Natural killer cell (primary cell): ENCODE measurements around the gene CLEC4E. TPM values are rescaled to one million over a fixed set of nuclear protein-coding genes. Genes with fewer than 3 reads are reported as not detected.
A peak's percentile ranks its signal among the peaks of the same experiment; 100 is the strongest.
"Not testable (repeated sequence)": the region's sequence is repeated elsewhere in the genome, so short reads cannot be mapped to it uniquely, and the experiment has no call there.

Experiments used
- ATAC-seq, 3 donors: fragments of 150-1000 bp in 2 of 3; fragments of 200-7000 bp in 1 of 3; cut with Tn5 transposase; 1 replicate in 1 of 3; 2 replicates in 2 of 3; pipeline ENCODE4 v1.10.0; 2021; ENCODE audit warnings: mild to moderate bottlenecking in 2 of 3, moderate library complexity in 2 of 3
- DNase-seq, 2 donors: peaks; one replicate each; pipeline versions ENCODE4 v3.0.0 to v3.0.0-alpha.2; 2013 to 2021; ENCODE audit warnings: mixed read lengths in 1 of 2
- H3K27ac ChIP-seq: one replicate; pipeline ENCODE4 v1.5.1; 2013; ENCODE audit warnings: mild to moderate bottlenecking, low read length
- H3K27me3 ChIP-seq: one replicate; pipeline ENCODE4 v1.6.1; 2013; ENCODE audit warnings: low read length; ENCODE audit not compliant: control insufficient read depth, insufficient read depth
- H3K36me3 ChIP-seq: one replicate; pipeline ENCODE4 v1.6.1; 2013; ENCODE audit warnings: low read length; ENCODE audit not compliant: control insufficient read depth, insufficient read depth
- H3K4me1 ChIP-seq: one replicate; pipeline ENCODE4 v1.6.1; 2013; ENCODE audit warnings: low read length; ENCODE audit not compliant: control insufficient read depth, insufficient read depth
- H3K4me3 ChIP-seq: one replicate; pipeline ENCODE4 v1.5.1; 2013; ENCODE audit warnings: low read length
- H3K9me3 ChIP-seq: one replicate; pipeline ENCODE4 v1.6.1; 2013; ENCODE audit warnings: low read length; ENCODE audit not compliant: control insufficient read depth, insufficient read depth
- H3K27ac Mint-ChIP-seq, 2 donors: one replicate each; pipeline ENCODE4 v1.8.0; 2022; ENCODE audit warnings: mild to moderate bottlenecking in 2 of 2, mixed read lengths in 2 of 2, moderate library complexity in 1 of 2
- H3K27me3 Mint-ChIP-seq, 2 donors: one replicate each; pipeline ENCODE4 v1.8.0; 2022; ENCODE audit warnings: low read depth in 2 of 2, mixed read lengths in 2 of 2
- H3K36me3 Mint-ChIP-seq: one replicate; pipeline ENCODE4 v1.8.0; 2022; ENCODE audit warnings: mixed read lengths
- H3K4me1 Mint-ChIP-seq, 2 donors: one replicate each; pipeline ENCODE4 v1.8.0; 2022; ENCODE audit warnings: mixed read lengths in 2 of 2
- H3K4me3 Mint-ChIP-seq: one replicate; pipeline ENCODE4 v1.8.0; 2022; ENCODE audit warnings: mild to moderate bottlenecking, moderate library complexity, mixed read lengths
- H3K9me3 Mint-ChIP-seq, 2 donors: one replicate each; pipeline ENCODE4 v1.8.0; 2022; ENCODE audit warnings: mixed read lengths in 2 of 2
- WGBS: methylation state at CpG from one replicate; pipeline ENCODE4 v1.1.7; 2013; ENCODE audit warnings: missing lambda C conversion rate; ENCODE audit not compliant: insufficient coverage; 5-methylcytosine and 5-hydroxymethylcytosine counted together
- intact Hi-C: fragments of 100-400 bp; cut with micrococcal nuclease; formaldehyde crosslinking; loops from one replicate; pipeline ENCODE4 v1.14.2; 2022
- total RNA-seq, 4 donors: library from RNA; stranded (reverse); fragments of 120-200 nt in 1 of 4; gene quantifications; one replicate each; pipeline versions ENCODE4 v1.2.3 to v1.2.4, GENCODE V29; 2013 to 2022
- TF ChIP-seq, protein P1 (sequence below): fragments of 200-600 bp; IDR thresholded peaks from one replicate; pipeline ENCODE4 v1.8.0; 2022; ENCODE audit warnings: antibody characterized with exemption

CLEC4E gene
- total RNA-seq, 3 donors from 2014 or later (not counting 1 experiment from before 2014, with no cell fraction given), result 3.3 to 9.1 TPM; not detected in 1

DNA sequence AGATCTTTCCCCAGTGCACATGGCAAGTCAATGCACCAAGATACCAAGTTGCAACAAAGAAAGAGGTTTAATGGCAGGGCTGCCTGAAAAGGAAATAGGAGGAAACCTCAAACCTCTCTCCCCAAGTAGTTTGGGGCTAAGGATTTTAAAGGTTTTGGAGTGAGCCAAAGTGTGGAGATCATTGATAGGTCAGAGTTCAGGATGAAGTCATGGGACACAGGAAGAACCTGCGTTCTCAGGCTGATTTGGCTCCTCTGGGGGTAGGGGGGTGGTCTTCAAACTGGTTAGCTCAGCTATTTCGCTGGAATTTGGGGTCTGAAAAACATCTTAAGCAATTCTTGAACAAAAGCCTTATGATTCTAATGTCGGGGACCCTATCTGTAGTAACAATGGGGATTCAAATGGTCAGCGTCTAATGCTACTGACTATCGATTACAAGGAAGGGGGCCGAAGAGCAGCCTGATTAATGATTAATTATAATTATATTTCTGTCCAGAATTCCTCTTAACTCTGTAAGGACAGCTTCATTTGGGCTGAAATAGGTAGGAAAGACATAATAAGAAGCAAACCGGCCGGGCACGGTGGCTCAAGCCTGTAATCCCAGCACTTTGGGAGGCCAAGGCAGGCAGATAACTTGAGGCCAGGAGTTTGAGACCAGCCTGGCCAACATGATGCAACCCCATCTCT is 40.5 kb upstream of the CLEC4E start:
- DNase-seq (no peak), ATAC-seq (no peak)
- 70% methylated on average over 7 of the region's 9 CpGs for WGBS
- Mint-ChIP-seq H3K27me3 (peaks cover 9 to 21% of the 10 kb centered on the region in 2 donors), H3K36me3 (no peaks in the 10 kb centered on the region), H3K4me1 (no peaks in the 10 kb centered on the region), H3K4me3 (no peak overlapping the region), H3K9me3 (no peaks in the 10 kb centered on the region), H3K27ac (no peak overlapping the region)
- Histone ChIP-seq H3K9me3 (no peaks in the 10 kb centered on the region), H3K4me3 (no peak overlapping the region), H3K27ac (no peak overlapping the region), H3K27me3 (no peaks in the 10 kb centered on the region), H3K36me3 (no peaks in the 10 kb centered on the region), H3K4me1 (no peaks in the 10 kb centered on the region)
- intact Hi-C loops, result no loop called here
- TF ChIP-seq, protein P1, sequence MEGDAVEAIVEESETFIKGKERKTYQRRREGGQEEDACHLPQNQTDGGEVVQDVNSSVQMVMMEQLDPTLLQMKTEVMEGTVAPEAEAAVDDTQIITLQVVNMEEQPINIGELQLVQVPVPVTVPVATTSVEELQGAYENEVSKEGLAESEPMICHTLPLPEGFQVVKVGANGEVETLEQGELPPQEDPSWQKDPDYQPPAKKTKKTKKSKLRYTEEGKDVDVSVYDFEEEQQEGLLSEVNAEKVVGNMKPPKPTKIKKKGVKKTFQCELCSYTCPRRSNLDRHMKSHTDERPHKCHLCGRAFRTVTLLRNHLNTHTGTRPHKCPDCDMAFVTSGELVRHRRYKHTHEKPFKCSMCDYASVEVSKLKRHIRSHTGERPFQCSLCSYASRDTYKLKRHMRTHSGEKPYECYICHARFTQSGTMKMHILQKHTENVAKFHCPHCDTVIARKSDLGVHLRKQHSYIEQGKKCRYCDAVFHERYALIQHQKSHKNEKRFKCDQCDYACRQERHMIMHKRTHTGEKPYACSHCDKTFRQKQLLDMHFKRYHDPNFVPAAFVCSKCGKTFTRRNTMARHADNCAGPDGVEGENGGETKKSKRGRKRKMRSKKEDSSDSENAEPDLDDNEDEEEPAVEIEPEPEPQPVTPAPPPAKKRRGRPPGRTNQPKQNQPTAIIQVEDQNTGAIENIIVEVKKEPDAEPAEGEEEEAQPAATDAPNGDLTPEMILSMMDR, result no peak

DNA sequence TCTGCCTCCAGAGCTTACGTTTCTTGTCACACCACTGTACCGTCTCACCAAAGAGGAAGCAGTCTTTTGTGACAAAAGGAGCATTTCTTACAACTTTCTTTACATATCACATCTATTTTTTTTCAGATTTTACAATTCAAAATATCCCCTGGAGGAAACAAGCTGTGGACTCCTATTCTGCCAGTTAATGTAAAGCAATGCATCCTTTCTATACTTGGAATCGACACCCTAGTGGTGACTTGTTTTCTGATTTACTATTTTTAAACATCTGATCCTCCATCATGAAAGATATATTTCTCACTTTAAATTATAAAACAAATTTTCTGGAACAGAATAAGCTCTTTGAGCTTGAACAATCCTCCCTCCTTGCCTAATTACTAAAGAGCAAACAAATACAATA is 37.2 kb upstream of the CLEC4E start:
- Histone ChIP-seq H3K36me3 (no peaks in the 10 kb centered on the region), H3K4me1 (no peaks in the 10 kb centered on the region), H3K27me3 (no peaks in the 10 kb centered on the region), H3K27ac (no peak overlapping the region), H3K4me3 (no peak overlapping the region), H3K9me3 (no peaks in the 10 kb centered on the region)
- Mint-ChIP-seq H3K27ac (no peak overlapping the region), H3K4me3 (no peak overlapping the region), H3K27me3 (peaks cover 10 to 21% of the 10 kb centered on the region in 2 donors), H3K36me3 (no peaks in the 10 kb centered on the region), H3K9me3 (no peaks in the 10 kb centered on the region), H3K4me1 (peaks cover 1 to 6% of the 10 kb centered on the region in 2 donors)
- ATAC-seq (no peak), DNase-seq (no peak)
- intact Hi-C loops, result no loop called here
- TF ChIP-seq, protein P1, result no peak
- WGBS, result 82% methylated on average over 3 of the region's 3 CpGs

DNA sequence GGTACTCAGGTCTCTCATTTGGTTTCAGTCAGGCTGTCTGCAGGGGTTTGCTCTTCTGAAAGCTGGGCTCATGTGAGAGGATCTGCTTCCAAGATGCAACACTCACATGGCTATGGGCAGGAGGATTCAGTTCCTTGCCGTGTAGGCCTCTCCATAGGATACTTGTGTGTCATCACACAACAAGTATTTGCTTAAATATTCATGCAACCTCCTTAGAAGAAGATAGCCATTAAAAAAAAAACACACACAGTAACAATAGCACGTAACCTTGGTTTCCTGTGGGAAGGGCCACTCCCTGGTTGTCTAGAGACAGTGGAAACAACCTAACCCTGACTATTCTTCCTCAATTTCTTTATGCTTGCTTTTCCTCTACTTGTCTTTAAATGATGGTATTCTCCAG is 31.8 kb upstream of the CLEC4E start:
- Histone ChIP-seq H3K36me3 (no peaks in the 10 kb centered on the region), H3K9me3 (peaks cover 9% of the 10 kb centered on the region), H3K27me3 (no peaks in the 10 kb centered on the region), H3K4me3 (no peak overlapping the region), H3K27ac (no peak overlapping the region), H3K4me1 (peaks cover 4% of the 10 kb centered on the region)
- Mint-ChIP-seq H3K4me1 (peaks cover 13 to 16% of the 10 kb centered on the region in 2 donors), H3K9me3 (no peaks in the 10 kb centered on the region), H3K36me3 (no peaks in the 10 kb centered on the region), H3K27me3 (peaks cover 7% of the 10 kb centered on the region in 2 donors), H3K27ac (no peak overlapping the region), H3K4me3 (no peak overlapping the region)
- 45% methylated on average over 2 of the region's 2 CpGs for WGBS
- ATAC-seq (peak in 1 of 3 donors; percentile 44), DNase-seq (peak in 1 of 2 donors; percentile 31)
- intact Hi-C loops, result no loop called here
- TF ChIP-seq, protein P1, result no peak

DNA sequence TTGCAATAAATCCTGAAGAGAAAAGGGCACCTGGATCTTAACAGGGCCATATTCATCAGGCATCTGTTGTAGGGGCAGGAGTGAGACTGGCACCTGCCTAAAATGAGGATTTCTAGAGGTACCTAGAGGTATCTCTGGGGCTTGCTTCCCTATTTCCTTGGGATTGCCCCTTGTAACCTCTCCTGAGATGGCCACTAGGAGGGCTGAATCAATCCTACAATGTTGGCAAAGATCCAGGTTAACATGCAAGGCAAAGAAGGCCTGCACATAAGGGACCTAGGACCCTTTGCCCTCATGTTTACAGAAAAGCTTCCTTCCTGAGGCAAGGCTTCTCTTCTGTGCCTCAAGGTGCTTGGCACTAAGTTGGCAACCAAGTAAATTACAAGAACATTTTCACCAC is 25.8 kb upstream of the CLEC4E start:
- Mint-ChIP-seq H3K9me3 (peaks cover 2 to 3% of the 10 kb centered on the region in 2 donors), H3K36me3 (no peaks in the 10 kb centered on the region), H3K27me3 (peaks cover under 1 to 6% of the 10 kb centered on the region in 2 donors), H3K27ac (no peak overlapping the region), H3K4me1 (no peaks in the 10 kb centered on the region), H3K4me3 (no peak overlapping the region)
- ATAC-seq (no peak), DNase-seq (no peak)
- TF ChIP-seq, protein P1, result no peak
- H3K4me1 ChIP-seq, result no peaks in the 10 kb centered on the region
- peaks cover 14% of the 10 kb centered on the region for H3K9me3 ChIP-seq
- no peak overlapping the region for H3K4me3 ChIP-seq
- intact Hi-C loops, result no loop called here
- no peaks in the 10 kb centered on the region for H3K36me3 ChIP-seq
- no peaks in the 10 kb centered on the region for H3K27me3 ChIP-seq
- no peak overlapping the region for H3K27ac ChIP-seq

DNA sequence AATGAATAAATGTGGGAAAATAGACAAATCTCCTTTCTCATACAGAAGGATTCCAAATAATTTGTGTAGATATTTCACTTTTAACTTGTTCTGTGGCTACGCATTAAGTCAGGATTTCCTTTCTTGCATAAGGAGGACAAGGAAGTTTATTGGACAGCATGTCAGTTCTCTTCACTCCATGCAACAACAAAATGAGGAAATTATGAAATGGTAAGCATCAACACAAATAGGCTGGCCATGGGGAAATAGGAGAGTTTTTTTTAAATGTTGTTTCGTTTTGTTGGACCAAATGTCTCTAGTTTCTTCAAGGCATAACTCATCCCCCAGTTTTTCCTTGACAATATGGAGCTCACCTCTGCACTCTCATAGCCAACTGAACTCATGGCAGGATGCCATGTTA is 25.3 kb upstream of the CLEC4E start:
- H3K27me3 ChIP-seq, H3K27ac ChIP-seq, intact Hi-C loops, H3K36me3 Mint-ChIP-seq, H3K9me3 Mint-ChIP-seq, H3K36me3 ChIP-seq, H3K4me3 ChIP-seq, H3K4me1 ChIP-seq, H3K4me3 Mint-ChIP-seq, H3K27ac Mint-ChIP-seq, DNase-seq, H3K27me3 Mint-ChIP-seq, ATAC-seq, H3K4me1 Mint-ChIP-seq: not testable (repeated sequence)
- peaks cover 14% of the 10 kb centered on the region for H3K9me3 ChIP-seq
- WGBS, result 80% methylated on average over 1 of the region's 2 CpGs
